ENCODE results near the gene SLC16A8. TPM values are rescaled to one million over a fixed set of nuclear protein-coding genes. Genes with fewer than 3 reads are reported as not detected.

Gene SLC16A8
- total and polyA plus RNA-seq, 9 of the 15 experiments (the other 6 are each of a cell fraction or from before 2014, with no cell fraction given), result not detected

DNA sequence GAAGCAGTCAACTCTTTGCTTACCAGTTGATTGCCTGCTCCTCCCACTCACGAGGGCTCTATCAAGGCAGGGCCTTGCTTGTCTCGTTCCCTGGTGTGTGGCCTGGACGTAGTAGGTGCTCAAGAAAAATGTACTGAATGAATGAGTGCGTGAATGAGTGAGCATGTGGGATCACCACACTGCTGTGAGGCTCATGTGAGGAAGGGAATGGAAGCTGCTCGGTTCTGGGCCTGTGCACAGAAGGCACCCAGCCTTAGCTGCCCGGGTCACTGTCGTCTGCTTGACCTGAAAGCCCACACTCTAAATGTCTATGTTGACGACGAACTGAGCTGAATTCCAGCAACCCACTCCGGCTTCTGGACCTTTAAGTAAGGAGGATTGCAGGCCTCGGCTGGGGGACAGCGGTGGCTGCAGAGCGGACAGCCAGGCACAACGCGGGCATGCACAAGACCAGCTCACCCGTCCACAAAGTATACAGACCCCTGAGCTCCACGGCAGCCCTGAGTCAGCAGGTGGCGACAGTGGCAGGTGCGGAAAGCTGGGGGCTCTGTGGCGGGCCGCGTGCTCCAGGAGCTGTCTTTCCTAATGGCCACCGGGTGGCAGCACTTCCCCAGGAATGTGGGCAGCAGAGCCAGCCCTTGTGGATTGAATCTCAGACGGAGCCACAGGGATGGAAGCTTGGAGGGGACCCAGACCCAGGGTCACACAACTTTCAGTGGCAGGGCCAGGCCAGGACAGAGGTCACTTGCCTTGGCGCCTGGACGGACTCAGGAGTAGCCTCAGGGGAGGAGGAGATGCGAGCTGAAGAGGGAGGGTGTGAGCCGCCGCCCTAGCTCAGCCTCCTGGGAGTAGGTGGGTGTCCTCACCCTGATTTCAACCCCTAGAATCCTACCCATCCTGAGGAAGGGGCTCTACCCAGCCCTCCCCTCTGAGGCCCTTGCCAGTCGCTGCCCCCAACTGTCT, 31.8 kb downstream of the SLC16A8 start (continued):
- TF ChIP-seq PRDM10 (IDR thresholded peaks at IDR 0.05; ENCODE audit: partially characterized antibody) (no peak), ZSCAN29 (IDR thresholded peaks at IDR 0.05) (no peak), FOXJ3 (CRISPR knock-in tag; IDR thresholded peaks at IDR 0.05) (no peak), SAFB2 (IDR thresholded peaks at IDR 0.05; ENCODE audit: borderline replicate concordance, low read depth, low read length, severe bottlenecking) (no peak), ILK (tag; IDR thresholded peaks at IDR 0.05; ENCODE audit: borderline replicate concordance, low read depth) (no peak), DEAF1 (CRISPR knock-in tag; IDR thresholded peaks at IDR 0.05) (peak; percentile 63; the same call in 1 of the 2 replicates), U2AF2 (optimal IDR thresholded peaks at IDR 0.05; ENCODE audit: low read depth, low read length) (no peak), ZKSCAN3 (CRISPR knock-in tag; IDR thresholded peaks at IDR 0.05) (no peak), ZNF583 (CRISPR knock-in tag; IDR thresholded peaks at IDR 0.05) (no peak), RERE (CRISPR knock-in tag; IDR thresholded peaks at IDR 0.05; ENCODE audit: borderline replicate concordance) (no peak), FOSL1 (tag; conservative IDR thresholded peaks at IDR 0.05) (no peak)
- TF ChIP-seq, protein P1, sequence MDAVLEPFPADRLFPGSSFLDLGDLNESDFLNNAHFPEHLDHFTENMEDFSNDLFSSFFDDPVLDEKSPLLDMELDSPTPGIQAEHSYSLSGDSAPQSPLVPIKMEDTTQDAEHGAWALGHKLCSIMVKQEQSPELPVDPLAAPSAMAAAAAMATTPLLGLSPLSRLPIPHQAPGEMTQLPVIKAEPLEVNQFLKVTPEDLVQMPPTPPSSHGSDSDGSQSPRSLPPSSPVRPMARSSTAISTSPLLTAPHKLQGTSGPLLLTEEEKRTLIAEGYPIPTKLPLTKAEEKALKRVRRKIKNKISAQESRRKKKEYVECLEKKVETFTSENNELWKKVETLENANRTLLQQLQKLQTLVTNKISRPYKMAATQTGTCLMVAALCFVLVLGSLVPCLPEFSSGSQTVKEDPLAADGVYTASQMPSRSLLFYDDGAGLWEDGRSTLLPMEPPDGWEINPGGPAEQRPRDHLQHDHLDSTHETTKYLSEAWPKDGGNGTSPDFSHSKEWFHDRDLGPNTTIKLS (IDR thresholded peaks at IDR 0.05; ENCODE audit: borderline replicate concordance, low read depth), result no peak
- TF ChIP-seq, protein P2, sequence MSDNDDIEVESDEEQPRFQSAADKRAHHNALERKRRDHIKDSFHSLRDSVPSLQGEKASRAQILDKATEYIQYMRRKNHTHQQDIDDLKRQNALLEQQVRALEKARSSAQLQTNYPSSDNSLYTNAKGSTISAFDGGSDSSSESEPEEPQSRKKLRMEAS (CRISPR knock-in tag; IDR thresholded peaks at IDR 0.05), result peak; percentile 86
